GM19467 (cell line): ENCODE measurements around the gene SLCO3A1.
"Not testable (repeated sequence)": the region's sequence is repeated elsewhere in the genome, so short reads cannot be mapped to it uniquely, and the experiment has no call there.

Experiments used
- ATAC-seq: cut with Tn5 transposase; IDR thresholded peaks from one replicate; pipeline ENCODE4 v1.9.1; 2021; ENCODE audit warnings: mild to moderate bottlenecking, moderate library complexity; ENCODE audit not compliant: unreplicated experiment

Gene SLCO3A1

DNA sequence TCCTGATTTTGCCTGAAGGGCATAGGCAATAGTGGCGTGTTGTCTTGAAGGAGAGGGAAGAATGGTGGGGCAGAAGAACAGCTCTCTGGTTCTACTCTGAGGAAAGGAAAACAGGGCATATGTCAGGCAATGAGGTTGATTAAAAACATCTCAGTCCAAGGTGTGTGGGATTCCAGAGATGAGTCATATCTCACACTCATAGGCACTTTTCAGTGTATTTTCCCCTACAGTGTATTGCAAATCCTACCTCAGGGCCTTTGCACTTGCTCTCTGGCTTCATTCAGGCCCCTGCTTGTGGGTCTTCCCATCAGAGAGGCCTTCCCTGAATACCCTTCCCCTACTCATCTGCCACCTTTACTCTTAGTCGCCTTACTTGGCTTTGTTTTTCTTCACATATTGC lies 107.8 kb downstream of the SLCO3A1 start:
- ATAC-seq, result no peak

DNA sequence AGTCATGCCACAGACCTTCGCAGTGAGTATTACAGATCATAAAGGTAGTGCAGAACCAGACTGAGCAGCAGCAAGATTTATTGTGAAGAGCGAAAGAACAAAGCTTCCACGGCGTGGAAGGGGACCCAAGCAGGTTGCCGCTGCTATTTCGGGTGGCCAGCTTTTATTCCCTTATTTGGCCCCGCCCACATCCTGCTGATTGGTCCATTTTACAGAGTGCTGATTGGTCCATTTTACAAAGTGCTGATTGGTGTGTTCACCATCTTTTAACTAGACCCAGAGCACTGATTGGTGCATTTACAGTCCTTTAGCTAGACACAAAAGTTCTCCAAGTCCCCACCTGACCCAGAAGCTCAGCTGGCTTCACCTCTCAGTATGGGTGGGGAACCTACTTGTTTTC lies 110.2 kb downstream of the SLCO3A1 start:
- ATAC-seq, result not testable (repeated sequence)

DNA sequence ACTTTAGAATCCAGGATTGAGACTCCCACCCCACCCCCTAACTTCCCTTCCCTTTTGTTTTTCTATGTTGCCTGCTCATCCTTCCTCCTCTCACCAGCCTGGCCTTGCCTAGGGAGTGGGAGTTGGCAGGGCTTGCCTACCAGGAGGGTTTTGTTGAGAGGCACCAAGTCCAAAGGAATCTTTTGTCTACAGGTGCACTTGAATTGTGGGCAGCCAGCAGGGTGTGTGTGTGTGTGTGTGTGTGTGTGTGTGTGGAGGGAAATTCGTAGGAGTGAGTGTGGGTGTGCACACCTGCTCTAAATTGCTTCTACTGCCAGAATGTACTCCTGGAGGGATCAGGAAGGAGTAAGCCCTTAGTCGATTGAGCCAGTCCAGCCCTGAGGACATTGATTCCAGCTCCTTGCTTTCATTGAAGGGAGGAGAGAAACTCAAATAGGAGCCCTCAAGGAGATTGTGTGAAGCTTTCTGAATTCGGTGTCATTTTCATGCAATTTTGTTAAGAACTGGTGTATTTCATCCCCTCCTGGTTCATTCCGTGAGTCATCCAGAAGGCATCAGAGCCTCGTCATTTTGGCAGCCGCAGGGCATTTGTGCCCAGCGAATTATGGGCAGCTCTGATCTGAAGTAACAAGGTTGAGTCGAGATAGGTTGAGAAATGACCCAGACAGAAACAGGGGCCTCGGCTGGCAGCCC lies 112.1 kb downstream of the SLCO3A1 start:
- ATAC-seq, result no peak

DNA sequence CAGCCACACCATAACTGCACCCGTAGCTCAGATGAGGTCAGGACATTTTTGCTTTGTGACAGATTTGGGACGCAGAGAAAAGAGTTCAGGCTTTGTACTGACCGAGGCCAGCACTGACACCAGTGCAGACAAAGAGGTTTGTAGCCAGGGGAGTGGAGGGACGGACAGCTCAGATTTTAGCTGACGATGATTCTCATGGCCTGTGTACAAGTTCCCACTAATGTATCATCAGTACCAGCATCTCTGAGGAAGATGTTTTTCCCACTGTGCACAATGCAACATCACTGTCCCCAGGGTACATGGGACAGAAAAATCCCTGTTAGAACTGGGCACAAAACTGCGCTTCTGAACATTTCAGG lies 112.7 kb downstream of the SLCO3A1 start:
- no peak for ATAC-seq

DNA sequence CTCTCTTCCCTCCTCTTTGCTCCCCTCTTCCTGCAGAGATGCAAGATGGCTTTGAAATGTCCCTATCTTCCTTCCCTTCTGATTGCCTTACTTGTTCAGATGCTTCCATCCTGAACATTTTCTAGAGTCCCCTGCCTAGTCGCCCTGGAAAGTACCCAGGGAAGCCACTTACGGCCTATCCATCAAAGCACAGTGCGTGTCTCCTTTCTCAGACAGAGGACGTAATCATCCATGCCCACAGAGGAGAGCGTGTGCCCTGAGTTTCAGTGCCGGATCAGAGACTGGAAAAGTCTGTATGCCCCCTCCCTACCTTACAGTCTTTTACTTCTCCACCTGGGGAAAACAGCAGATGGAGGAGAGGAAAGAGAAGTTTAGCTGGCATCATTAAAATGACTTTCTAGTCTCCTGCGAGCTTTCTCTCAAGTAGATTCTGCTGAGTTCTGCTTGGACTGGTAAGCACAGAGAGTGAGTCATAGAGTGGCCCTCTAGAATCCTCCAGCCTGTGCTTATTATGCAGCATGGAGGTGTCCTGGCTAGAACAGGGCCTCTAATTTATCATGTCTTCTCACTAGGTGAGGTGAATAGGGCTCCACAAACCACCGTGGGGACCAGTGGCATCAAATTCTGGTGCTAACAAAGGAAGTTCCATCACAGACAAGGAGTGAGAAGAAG lies 114.6 kb downstream of the SLCO3A1 start:
- no peak for ATAC-seq

DNA sequence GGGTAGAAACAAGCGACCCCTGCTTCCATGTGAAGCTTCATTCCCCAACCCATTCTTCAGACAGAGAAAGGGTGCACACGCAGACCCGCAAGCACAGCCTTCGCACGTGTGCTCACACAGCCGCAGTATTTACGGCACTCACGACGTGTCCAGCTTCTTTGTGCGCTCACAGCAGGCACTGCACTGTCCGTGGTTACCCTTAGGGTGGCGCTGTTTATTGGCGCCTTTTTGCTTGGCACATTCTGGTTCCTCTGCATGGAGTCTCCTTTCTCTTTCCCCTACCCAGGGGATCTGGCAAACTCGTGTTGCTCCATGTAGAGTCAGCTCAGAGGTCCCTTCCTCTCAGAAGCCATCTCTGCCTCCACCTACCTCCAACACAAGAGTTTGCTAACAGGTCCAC lies 115.1 kb downstream of the SLCO3A1 start:
- no peak for ATAC-seq

DNA sequence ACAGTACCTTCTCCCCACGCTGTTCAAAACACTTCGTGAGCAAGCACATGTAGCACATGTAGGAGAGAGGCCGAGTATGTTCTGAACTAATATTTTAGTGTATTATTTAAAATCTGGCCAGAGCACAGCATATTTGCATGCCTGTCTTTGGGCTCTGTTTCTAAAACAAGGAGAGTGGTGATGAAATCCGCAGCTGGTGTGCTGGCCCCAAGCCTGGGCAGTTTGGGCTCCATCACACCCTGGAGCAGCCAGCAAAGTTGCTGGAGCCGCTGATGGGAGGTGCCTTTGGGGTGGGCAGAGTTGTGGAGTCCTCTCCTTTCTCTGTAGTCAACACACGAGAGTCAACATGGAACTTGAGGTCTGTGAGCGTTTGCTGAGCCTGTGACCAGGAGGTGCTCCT lies 116.6 kb downstream of the SLCO3A1 start:
- ATAC-seq, result no peak

DNA sequence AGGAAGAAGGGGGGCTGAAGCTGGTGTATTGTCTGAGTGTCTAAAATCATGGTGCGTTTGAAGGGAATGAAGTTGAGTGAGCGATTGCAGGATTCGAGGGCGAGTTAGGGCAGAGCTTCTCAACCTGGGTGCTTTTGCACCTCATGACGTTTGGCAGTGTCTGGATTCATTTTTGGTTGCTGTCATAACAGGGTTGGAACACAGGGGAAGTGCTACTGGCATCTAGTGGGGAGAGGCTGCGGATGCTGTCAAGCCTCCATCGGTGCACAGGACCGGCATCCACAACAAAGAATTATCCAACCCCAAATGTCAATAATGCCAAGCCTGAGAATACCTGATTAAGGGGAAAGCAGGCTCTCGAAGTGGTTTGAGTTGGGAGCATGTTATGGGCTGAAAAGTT lies 120.0 kb downstream of the SLCO3A1 start:
- ATAC-seq, result no peak

DNA sequence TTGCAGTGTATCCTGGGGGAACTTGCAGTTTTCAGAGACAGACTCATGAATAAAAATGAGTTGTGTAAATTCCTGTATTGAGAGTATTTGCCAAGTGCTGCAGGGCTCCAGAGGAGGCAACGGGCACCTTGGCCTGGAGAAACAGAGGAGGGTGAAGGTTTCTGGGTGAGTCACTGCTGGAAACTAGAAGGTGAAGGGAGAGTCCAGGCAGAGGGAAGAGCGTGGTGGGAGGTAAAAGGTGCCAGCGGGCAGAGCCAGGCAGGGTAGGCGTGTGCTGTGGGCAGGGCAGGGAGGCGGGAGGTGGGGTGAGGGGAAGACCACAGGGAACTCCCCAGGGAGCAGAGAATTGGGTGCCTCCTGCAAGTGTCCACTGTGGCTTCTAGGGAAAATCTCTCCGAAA lies 120.8 kb downstream of the SLCO3A1 start:
- ATAC-seq, result no peak

DNA sequence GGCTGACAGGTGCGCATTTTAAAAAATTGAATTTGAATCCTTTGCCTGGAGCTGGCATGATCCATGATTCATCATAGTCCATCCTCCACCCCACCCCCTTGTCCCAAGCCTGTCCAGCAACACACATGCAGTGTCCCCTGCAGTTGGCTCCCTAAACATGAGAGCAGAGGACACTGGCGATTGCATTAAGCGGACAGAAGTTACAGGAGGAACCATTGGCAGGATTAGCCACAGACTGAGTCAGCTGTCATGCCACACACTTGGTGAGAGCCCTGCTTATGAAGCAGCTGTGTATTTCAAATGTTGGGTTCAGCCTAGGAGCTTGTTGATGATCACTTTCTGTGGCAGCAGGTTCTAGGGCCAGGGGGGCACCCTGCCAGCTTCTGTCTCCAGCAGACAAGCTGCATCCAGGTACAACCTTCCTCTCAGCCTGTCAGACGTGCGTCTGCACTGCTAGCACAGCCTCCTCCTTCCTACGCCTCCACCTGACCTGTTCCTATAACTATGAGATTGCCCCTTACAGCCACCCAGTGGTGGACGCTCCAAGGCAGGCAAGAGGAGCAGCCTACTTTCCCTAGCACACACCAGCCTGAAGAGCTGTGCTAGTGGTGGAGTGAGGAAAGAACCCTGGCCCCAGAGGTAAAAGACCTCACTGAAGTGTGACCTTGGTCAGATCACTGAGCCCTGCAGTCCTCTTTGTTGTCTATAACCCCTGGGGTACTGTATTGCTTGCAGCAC lies 121.9 kb downstream of the SLCO3A1 start:
- no peak for ATAC-seq

DNA sequence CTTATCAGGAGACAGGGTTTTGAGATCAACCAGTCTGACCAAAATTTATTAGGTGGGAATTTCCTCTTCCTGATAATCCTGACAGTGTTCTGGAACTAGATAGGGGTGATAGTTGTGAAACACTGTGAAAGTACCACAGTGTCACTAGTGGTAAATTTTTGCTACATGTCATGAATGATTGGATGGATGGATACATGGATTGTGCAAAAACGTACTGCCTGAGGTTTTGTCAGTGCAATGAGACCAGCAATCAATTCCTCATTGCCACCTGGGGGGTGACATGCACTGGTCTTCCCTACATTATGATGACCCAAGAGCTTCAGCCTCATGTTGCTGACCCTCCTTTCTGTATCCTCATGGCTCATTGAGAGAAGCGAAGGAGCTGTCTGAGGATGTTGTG lies 123.5 kb downstream of the SLCO3A1 start:
- ATAC-seq, result no peak

DNA sequence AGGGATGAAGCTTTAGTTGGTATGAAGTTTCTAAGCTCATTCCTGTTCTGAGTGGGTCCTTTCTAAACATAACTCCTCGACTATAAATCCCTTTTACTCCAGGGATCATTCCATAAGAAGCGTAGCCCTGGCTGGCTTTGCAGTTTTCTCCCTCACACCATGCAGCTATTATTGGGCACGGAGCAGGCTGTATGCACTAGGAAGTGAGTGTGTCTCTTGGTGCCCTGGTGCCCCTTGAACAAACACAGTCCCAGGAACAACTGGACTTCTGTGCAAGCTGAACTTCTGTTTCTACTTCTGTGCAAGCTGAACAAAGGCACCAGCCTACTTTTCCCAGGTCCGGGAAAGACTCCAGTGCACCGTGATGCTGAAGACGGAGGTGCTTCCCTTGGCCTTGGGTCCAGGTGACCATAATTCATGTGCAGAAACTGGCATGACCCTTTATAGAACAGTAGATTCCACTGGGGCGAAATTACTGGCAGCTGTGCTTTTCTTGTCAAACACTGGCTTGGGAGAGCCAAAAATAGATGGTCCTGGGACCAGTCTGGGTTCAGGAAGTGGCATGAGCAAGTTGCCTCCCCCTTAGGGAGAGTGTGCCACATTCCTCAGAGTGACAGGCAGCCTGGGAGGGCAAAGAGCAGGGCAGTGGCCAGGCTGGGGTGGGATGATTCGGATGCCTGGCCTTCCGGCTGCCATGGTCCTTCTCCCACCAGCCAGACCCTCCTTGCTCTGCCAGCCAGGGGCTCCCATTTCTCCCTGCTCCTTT lies 127.2 kb downstream of the SLCO3A1 start:
- no peak for ATAC-seq

DNA sequence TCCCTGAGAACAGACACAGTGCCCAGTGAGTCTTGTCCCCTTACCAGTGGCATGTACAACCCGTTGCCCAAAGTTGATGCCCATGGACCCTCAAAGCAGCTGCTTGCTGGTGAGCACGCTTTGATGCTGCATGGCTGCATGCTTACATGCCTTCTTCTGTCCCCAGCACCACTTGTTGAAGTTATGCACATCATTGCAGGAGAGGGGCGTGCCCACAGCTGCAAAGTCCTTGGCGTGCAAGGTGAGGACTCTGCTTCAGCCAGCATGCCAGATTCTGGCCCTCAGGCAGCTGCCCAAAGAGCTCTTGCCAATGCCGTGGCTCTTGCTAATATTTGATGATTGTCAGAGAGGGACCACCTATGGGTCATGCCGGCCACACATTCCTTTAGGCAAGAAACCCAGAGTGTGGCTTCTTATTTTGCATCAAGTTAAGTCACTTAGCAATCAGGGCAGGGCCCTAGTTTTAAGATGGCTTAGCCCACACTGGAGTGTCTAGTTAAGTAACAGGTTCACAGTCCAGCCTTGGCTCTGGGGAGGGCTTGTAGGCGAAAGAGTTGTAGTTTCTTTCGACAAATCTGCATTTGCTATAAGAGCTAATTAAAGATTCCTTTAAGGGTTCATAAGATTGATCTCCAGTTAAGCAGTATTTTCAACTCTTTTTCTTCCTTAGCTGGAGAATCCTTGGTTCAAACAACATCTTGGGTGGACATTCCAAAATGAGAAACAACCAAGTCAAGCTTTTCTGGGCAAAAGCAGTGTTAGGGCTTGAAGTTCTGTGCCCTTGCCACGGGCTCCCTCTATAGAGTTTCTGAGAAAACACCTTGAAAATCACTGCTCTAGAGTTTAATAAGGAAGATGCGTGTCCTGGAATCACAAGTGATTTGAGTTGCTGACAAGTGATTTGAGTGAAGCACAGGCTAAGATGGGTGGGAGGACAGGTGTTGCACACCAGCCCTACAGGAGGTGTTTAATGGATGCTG lies 128.6 kb downstream of the SLCO3A1 start:
- no peak for ATAC-seq

DNA sequence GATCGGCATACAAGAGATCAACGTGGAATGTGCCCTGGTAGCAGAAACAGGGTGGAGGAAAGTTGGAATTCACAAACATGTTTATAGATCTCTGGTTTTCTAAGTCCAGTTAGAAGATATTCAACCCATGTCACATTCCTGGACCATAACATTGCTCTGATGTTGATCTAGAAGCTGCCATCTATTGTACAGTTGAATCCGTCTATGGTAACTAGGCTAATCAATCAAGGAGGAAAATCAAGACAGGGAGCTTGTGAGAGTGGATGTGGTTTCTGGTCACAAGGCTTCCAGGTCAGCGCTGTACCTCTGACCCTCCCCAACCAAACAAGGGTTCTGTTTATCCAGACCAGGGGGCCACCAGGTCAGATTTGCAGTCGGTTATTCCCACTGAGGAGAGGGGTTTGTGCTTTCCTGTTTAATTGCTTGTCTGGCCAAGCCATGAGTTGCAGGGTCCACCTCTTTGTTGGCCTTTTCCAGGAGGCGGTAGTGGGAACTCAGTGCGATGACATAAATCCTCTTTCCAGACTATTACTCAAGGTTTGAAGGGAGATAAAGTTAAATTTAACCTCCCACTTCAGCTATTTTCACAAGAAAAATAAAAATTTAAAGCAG lies 130.3 kb downstream of the SLCO3A1 start:
- no peak for ATAC-seq

DNA sequence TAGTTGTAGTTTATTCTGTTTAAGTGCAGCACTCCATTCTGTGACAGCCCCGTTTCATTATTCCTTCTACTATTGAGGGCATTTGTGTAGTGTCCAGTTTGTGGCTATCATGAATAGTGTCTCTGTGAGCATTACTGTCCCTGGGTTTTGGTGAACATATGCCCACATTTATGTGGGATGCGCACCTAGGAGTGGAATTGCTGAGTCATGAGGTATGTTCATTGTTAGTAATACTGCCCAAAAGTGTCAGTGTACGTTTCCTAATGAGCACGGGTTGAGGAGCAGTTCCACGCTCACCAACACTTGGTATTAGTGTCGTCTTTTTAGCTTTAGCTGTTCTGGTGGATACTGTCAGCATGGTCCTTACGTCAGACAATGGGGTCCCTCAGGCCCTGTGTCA lies 131.8 kb downstream of the SLCO3A1 start:
- no peak for ATAC-seq

DNA sequence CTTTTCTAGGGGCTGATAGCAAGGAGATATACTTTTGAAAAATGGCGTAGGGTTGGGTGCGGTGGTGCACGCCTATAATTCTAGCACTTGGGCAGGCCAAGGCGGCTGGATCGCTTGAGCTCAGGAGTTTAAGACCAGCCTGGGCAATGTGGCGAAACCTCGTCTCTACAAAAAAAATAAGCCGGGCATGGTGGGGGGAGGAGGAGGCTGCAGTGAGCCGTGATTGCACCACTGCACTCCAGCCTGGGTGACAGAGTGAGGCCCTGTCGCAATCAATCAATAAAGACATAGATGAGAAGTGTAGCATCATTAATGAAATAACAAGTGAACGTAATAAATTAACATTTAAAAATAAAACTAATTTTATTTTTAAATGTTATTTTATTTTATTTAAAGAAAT lies 134.6 kb downstream of the SLCO3A1 start:
- ATAC-seq, result no peak

DNA sequence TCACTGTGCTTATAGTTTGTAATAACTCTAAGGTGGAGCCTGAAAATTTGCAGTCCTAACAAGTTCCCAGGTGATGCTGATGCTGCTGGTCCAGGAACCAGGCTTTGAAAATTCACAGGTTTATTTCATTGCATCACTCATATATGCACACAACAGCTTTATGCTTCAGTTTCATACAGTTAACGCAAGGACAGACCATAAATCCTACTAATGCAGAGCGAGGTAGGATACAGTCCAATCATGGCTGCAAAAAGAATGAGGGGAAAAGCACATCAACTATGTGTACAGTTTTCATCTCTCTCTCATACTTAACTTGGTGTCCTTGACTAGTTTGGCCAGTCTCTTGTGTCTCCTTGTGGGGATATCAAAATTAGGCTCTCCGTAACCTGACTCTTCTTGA lies 135.1 kb downstream of the SLCO3A1 start:
- no peak for ATAC-seq

DNA sequence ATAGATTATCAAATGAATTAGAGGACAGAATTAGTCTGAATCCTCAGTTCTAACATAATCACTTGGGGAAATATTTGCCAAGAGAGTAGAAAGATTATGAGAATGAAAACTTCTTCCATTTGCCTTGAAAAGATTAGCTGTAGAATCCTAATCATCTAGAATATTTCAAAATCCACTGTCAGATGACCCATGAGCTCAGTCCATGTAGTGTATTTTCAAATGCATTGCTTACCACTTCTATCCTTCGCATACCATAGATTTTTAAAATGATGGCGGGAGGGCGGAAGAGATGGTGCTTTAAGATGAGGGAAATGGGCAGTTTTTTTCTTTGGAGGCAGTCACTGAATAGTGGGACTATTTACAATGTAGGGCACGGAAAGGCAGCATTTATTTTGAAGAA lies 136.3 kb downstream of the SLCO3A1 start:
- no peak for ATAC-seq

DNA sequence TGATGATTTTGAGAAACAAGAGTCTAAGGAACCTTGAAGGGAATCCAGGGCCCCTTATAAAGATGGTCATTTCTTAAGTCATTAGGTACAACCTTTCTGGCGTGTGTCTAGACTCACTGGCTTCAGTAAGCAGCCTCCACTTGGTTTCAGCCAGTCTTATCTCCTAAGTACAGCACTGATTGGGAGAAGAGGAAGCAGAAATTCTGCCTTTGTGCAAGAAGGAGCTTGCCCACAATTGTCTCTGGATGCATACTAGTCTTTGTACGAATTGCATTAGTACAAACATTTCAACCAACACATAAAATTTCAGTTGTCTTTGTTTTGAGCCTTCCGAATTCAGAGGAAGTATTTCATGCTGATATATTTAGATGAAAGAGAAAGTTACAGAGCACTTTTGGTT lies 139.4 kb downstream of the SLCO3A1 start:
- no peak for ATAC-seq

DNA sequence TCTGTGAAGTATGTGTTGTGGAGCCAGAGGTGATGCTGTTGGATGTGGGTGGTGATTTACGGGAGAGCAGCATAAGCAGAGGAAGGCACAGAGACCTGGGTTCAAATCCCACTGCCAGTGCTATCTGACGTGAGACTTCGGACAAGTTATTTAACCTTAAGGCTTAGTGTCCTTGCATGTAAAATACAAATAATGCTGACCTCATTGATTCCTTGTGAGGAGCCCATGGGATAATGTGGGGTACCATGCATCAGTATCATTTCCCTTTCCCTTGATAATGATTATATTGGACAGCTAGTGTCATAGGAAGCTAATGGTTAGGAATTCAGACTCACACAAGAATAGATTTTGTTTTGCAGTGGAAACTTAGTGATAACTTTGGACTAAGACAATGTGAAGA lies 141.6 kb downstream of the SLCO3A1 start:
- no peak for ATAC-seq
